ENCODE results near the gene TEP1. TPM values are rescaled to one million over a fixed set of nuclear protein-coding genes. Genes with fewer than 3 reads are reported as not detected.

The TEP1 gene
- total RNA-seq, 1 experiment from 2014 or later: 15.8 TPM

GRCh38 chr14:20412411-20412810 lies 890 bp downstream of the TEP1 start:
- H3K27ac Mint-ChIP-seq: no peak overlapping the region; a peak in 2 of 7 replicates
- no peak overlapping the region for H4K8ac ChIP-seq (replicated peaks; ENCODE audit: insufficient read length, low read depth, low read length)
- H3K18ac ChIP-seq (ENCODE audit: insufficient read length, low read depth, low read length): no peak overlapping the region
- no peak overlapping the region for H3K56ac ChIP-seq (ENCODE audit: insufficient read length, low read depth, low read length)
- H3K36me3 Mint-ChIP-seq (ENCODE audit: insufficient read depth in 1 of 3, low read depth in 3 of 3): peaks cover 2 to 8% (median 7%) of the 10 kb centered on the region in 3 experiments; a peak in 4 of 7 replicates
- no peak overlapping the region for H2BK20ac ChIP-seq (ENCODE audit: low read depth, low read length, poor library complexity, severe bottlenecking)
- H2AK5ac ChIP-seq (ENCODE audit: insufficient read length, low read length): no peak overlapping the region
- H3T11ph ChIP-seq (ENCODE audit: low read length): no peak overlapping the region
- H2BK5ac ChIP-seq (ENCODE audit: insufficient read length, low read length): no peak overlapping the region
- H3K4ac ChIP-seq (ENCODE audit: low read depth, low read length): no peak overlapping the region
- H3K4me1 Mint-ChIP-seq: peaks cover 21% of the 10 kb centered on the region in 2 experiments
- peak overlapping the region; percentile 65 for H3K9ac ChIP-seq (ENCODE audit: extremely low read depth, insufficient read length, low read length)
- H3K14ac ChIP-seq (ENCODE audit: insufficient read depth, low read length): no peak overlapping the region
- H3K79me1 ChIP-seq (ENCODE audit: insufficient read depth, low read depth, low read length, poor library complexity, severe bottlenecking): no peaks in the 10 kb centered on the region
- no peak overlapping the region for H4K91ac ChIP-seq (ENCODE audit: insufficient read length, low read depth, low read length)
- no peak overlapping the region for H3K23ac ChIP-seq (ENCODE audit: insufficient read length, low read depth, low read length)
- H4K5ac ChIP-seq (ENCODE audit: insufficient read length, low read depth, low read length): no peak overlapping the region
- no peaks in the 10 kb centered on the region for H3K27me3 Mint-ChIP-seq (ENCODE audit: low read depth)
- no peaks in the 10 kb centered on the region for H4K20me1 ChIP-seq (ENCODE audit: control insufficient read depth, insufficient read depth, insufficient read length)
- TF ChIP-seq CTCF (conservative IDR thresholded peaks at IDR 0.05): no peak
- no peak overlapping the region for H2BK120ac ChIP-seq (ENCODE audit: low read depth, low read length, poor library complexity, severe bottlenecking)
- peaks cover 4% of the 10 kb centered on the region for H3K23me2 ChIP-seq (ENCODE audit: insufficient read length, low read depth, low read length, poor library complexity, severe bottlenecking)
- H3K4me3 Mint-ChIP-seq: peak overlapping the region; percentile 78 to 91
- H3K79me2 ChIP-seq (ENCODE audit: insufficient read depth, low read length): no peaks in the 10 kb centered on the region
- no peak for DNase-seq
- H2BK15ac ChIP-seq (ENCODE audit: low read depth, low read length): no peak overlapping the region
- no peaks in the 10 kb centered on the region for H3K9me3 ChIP-seq (ENCODE audit: control insufficient read depth, low read depth, low read length)
- no CpG with 5 or more reads among the region's 7 CpGs for WGBS (ENCODE audit: extremely low coverage, insufficient read length, low lambda C conversion rate)
- H3K27ac ChIP-seq (ENCODE audit: insufficient read length, low read depth, low read length): no peak overlapping the region
- no peak overlapping the region for H2BK12ac ChIP-seq (ENCODE audit: insufficient read length, low read depth, low read length)
- H3K9me3 Mint-ChIP-seq: no peaks in the 10 kb centered on the region
- no peaks in the 10 kb centered on the region for H3K27me3 ChIP-seq (ENCODE audit: insufficient read depth, low read length)
- H3K4me1 ChIP-seq (ENCODE audit: insufficient read depth, low read length): no peaks in the 10 kb centered on the region
- no peak overlapping the region for H2AFZ ChIP-seq (ENCODE audit: low read length)
- H3K4me2 ChIP-seq (ENCODE audit: insufficient read depth, insufficient read length, low read length): peak overlapping the region; percentile 70
